Mammary epithelial cell (primary cell): ENCODE data around the gene ADAMTS7.
"Not testable (repeated sequence)": the region's sequence is repeated elsewhere in the genome, so short reads cannot be mapped to it uniquely, and the experiment has no call there.

Source experiments
- EZH2 ChIP-seq: IDR thresholded peaks from 2 replicates; pipeline ENCODE4 v1.6.1; 2012; ENCODE audit warnings: low read length, inconsistent platforms, borderline replicate concordance
- TF ChIP-seq, protein P1 (sequence below), 2 donors: IDR thresholded peaks in 1 of 2; conservative IDR thresholded peaks in 1 of 2; 2 replicates each; pipeline ENCODE4 v1.5.1; 2011 to 2012; ENCODE audit warnings: inconsistent platforms in 2 of 2, low read length in 2 of 2, mild to moderate bottlenecking in 2 of 2, control low read depth in 1 of 2, low read depth in 1 of 2; ENCODE audit not compliant: insufficient read depth in 1 of 2; ENCODE audit errors: extremely low read depth in 1 of 2

DNA sequence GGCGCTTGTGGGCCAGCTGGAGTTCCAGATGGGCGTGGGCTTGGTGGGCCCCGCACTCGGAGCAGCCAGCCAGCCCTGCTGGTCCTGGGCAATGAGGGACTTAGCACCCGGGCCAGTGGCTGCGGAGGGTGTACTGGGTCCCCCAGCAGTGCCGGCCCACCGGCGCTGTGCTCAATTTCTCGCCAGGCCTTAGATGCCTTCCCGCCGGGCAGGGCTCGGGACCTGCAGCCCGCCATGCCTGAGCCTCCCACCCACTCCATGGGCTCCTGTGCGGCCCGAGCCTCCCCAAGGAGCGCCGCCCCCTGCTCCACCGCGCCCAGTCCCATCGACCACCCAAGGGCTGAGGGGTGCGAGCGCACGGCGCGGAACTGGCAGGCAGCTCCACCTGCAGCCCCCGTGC lies 35.6 kb upstream of the ADAMTS7 start:
- not testable (repeated sequence) for TF ChIP-seq EZH2
- TF ChIP-seq, protein P1, sequence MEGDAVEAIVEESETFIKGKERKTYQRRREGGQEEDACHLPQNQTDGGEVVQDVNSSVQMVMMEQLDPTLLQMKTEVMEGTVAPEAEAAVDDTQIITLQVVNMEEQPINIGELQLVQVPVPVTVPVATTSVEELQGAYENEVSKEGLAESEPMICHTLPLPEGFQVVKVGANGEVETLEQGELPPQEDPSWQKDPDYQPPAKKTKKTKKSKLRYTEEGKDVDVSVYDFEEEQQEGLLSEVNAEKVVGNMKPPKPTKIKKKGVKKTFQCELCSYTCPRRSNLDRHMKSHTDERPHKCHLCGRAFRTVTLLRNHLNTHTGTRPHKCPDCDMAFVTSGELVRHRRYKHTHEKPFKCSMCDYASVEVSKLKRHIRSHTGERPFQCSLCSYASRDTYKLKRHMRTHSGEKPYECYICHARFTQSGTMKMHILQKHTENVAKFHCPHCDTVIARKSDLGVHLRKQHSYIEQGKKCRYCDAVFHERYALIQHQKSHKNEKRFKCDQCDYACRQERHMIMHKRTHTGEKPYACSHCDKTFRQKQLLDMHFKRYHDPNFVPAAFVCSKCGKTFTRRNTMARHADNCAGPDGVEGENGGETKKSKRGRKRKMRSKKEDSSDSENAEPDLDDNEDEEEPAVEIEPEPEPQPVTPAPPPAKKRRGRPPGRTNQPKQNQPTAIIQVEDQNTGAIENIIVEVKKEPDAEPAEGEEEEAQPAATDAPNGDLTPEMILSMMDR (conservative IDR thresholded peaks at IDR 0.05 in 1 of 2, IDR thresholded peaks at IDR 0.05 in 1 of 2; ENCODE audit: extremely low read depth in 1 of 2, insufficient read depth in 1 of 2, low read depth in 1 of 2, low read length in 2 of 2) = not testable (repeated sequence)
